GM12891 (cell line): ENCODE results near the gene SH3GL2.

Experiments used
- PAX5 ChIP-seq: IDR thresholded peaks from 2 replicates; pipeline ENCODE4 v1.6.1; 2011; ENCODE audit warnings: low read length, moderate library complexity, mild to moderate bottlenecking; ENCODE audit not compliant: insufficient read depth, severe bottlenecking
- POLR2A ChIP-seq: IDR thresholded peaks from 2 replicates; pipeline ENCODE4 v1.6.1; 2011; ENCODE audit warnings: low read depth, low read length, control low read depth
- POLR2AphosphoS5 ChIP-seq: IDR thresholded peaks from 2 replicates; pipeline ENCODE4 v1.6.1; 2011; ENCODE audit warnings: low read depth, low read length, control low read depth
- POU2F2 ChIP-seq: IDR thresholded peaks from 2 replicates; pipeline ENCODE4 v1.6.1; 2011; ENCODE audit warnings: low read depth, mild to moderate bottlenecking, control low read depth, low read length, moderate library complexity
- SPI1 ChIP-seq: IDR thresholded peaks from 2 replicates; pipeline ENCODE4 v1.6.1; 2011; ENCODE audit warnings: low read depth, low read length, control low read depth
- TAF1 ChIP-seq: IDR thresholded peaks from 2 replicates; pipeline ENCODE4 v1.6.1; 2011; ENCODE audit warnings: low read depth, low read length, control low read depth

DNA sequence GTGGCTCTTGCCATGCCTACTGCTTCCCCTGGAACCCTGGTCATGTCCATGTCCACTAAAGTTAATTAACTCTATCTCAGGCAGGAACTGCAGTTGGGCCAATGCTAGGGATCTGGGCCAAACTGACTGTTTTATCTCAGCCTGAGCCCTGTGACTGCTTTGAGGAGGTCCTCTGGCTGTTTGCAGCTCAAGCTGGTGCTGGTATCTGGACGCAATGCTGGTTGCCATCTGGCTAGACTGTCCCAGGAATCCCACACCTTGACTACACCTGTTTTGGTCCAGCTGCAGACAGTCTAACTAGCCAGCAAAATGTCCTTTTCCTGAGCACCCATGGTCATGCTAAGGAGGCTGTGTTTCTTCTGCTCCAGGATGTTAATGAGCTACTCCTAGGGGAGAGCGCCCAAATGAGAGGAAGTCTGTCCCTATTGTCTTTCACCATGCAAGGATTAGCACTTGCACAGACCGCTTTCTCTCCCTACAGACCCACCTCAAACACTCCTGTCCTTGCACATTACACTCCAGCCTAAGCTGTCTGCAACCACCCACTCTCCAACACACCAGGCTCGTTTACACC lies 251.0 kb downstream of the SH3GL2 start:
- no peak for TF ChIP-seq POLR2A
- TF ChIP-seq POLR2AphosphoS5: no peak
- no peak for TF ChIP-seq TAF1
- TF ChIP-seq SPI1: no peak
- no peak for TF ChIP-seq PAX5
- no peak for TF ChIP-seq POU2F2
